Liver (tissue), 9 donors: ENCODE results near the gene ABAT. TPM values are rescaled to one million over a fixed set of nuclear protein-coding genes. Genes with fewer than 3 reads are reported as not detected.

Source experiments
- DNase-seq: peaks from one replicate; pipeline ENCODE4 v3.0.0-alpha.2; 2017; ENCODE audit warnings: low spot score
- H3K27ac ChIP-seq, 2 donors: one replicate each; pipeline ENCODE4 v1.7.0; 2013; ENCODE audit warnings: inconsistent platforms in 2 of 2, low read length in 2 of 2, control low read depth in 1 of 2, low read depth in 1 of 2, mild to moderate bottlenecking in 1 of 2
- H3K27me3 ChIP-seq, 4 donors: one replicate each; pipeline versions ENCODE4 v1.6.1 to v1.7.0; 2013; ENCODE audit warnings: low read length in 3 of 4, inconsistent platforms in 1 of 4, mild to moderate bottlenecking in 1 of 4, moderate library complexity in 1 of 4; ENCODE audit not compliant: control insufficient read depth in 4 of 4, insufficient read depth in 4 of 4
- H3K36me3 ChIP-seq, 4 donors: one replicate each; pipeline versions ENCODE4 v1.6.1 to v1.7.0; 2013; ENCODE audit warnings: low read length in 3 of 4, mild to moderate bottlenecking in 3 of 4, low read depth in 1 of 4, moderate library complexity in 1 of 4; ENCODE audit not compliant: control insufficient read depth in 4 of 4, insufficient read depth in 3 of 4
- H3K4me1 ChIP-seq, 4 donors: one replicate each; pipeline versions ENCODE4 v1.6.1 to v1.7.0; 2013; ENCODE audit warnings: low read length in 3 of 4, mild to moderate bottlenecking in 3 of 4, moderate library complexity in 1 of 4; ENCODE audit not compliant: control insufficient read depth in 4 of 4, insufficient read depth in 4 of 4
- H3K4me3 ChIP-seq, 3 donors: one replicate each; pipeline versions ENCODE4 v1.6.1 to v1.7.0; 2013; ENCODE audit warnings: low read length in 3 of 3, control low read depth in 1 of 3, low read depth in 1 of 3, mild to moderate bottlenecking in 1 of 3
- H3K9ac ChIP-seq, 2 donors: one replicate each; pipeline ENCODE4 v1.7.0; 2013; ENCODE audit warnings: low read length in 2 of 2, mild to moderate bottlenecking in 2 of 2, moderate library complexity in 2 of 2, control low read depth in 1 of 2, low read depth in 1 of 2
- H3K9me3 ChIP-seq, 4 donors: one replicate each; pipeline versions ENCODE4 v1.6.1 to v1.7.0; 2013; ENCODE audit warnings: low read length in 3 of 4; ENCODE audit not compliant: control insufficient read depth in 4 of 4
- EGR1 ChIP-seq, 2 donors: IDR thresholded peaks; 2 replicates each; pipeline ENCODE4 v1.6.1; 2016 to 2018; ENCODE audit warnings: antibody characterized with exemption in 2 of 2, low read depth in 2 of 2
- FOXA1 ChIP-seq: IDR thresholded peaks from 2 replicates; pipeline ENCODE4 v1.6.1; 2016; ENCODE audit warnings: antibody characterized with exemption
- FOXA2 ChIP-seq: IDR thresholded peaks from 2 replicates; pipeline ENCODE4 v1.6.1; 2016; ENCODE audit warnings: antibody characterized with exemption
- GABPA ChIP-seq, 2 donors: IDR thresholded peaks in 1 of 2; conservative IDR thresholded peaks in 1 of 2; 2 replicates each; pipeline ENCODE4 v1.6.1; 2016; ENCODE audit warnings: antibody characterized with exemption in 2 of 2, mild to moderate bottlenecking in 1 of 2, moderate library complexity in 1 of 2
- HNF4A ChIP-seq, 2 donors: conservative IDR thresholded peaks; 2 replicates each; pipeline ENCODE4 v1.6.1; 2016; ENCODE audit warnings: antibody characterized with exemption in 2 of 2, mild to moderate bottlenecking in 2 of 2
- HNF4G ChIP-seq: IDR thresholded peaks from 2 replicates; pipeline ENCODE4 v1.6.1; 2016; ENCODE audit warnings: antibody characterized with exemption
- JUND ChIP-seq, 2 donors: IDR thresholded peaks; 2 replicates each; pipeline ENCODE4 v1.6.1; 2016; ENCODE audit warnings: antibody characterized with exemption in 2 of 2
- NR2F2 ChIP-seq: IDR thresholded peaks from 2 replicates; pipeline ENCODE4 v1.6.1; 2016; ENCODE audit warnings: antibody characterized with exemption
- RAD21 ChIP-seq, 2 donors: IDR thresholded peaks; 2 replicates each; pipeline ENCODE4 v1.6.1; 2016; ENCODE audit warnings: antibody characterized with exemption in 2 of 2, mild to moderate bottlenecking in 2 of 2
- RXRA ChIP-seq, 2 donors: IDR thresholded peaks; 2 replicates each; pipeline ENCODE4 v1.6.1; 2017 to 2018; ENCODE audit warnings: antibody characterized with exemption in 2 of 2, mild to moderate bottlenecking in 1 of 2
- SP1 ChIP-seq: IDR thresholded peaks from 2 replicates; pipeline ENCODE4 v1.6.1; 2018; ENCODE audit warnings: antibody characterized with exemption, mild to moderate bottlenecking
- TAF1 ChIP-seq: conservative IDR thresholded peaks from 2 replicates; pipeline ENCODE4 v1.6.1; 2016; ENCODE audit warnings: antibody characterized with exemption, mild to moderate bottlenecking
- YY1 ChIP-seq: IDR thresholded peaks from 2 replicates; pipeline ENCODE4 v1.6.1; 2016; ENCODE audit warnings: antibody characterized with exemption, mild to moderate bottlenecking
- WGBS: extraction: QIAGEN DNeasy Blood & Tissue Kit; methylation state at CpG from one replicate; pipeline ENCODE4 v1.1.7; 2013; 5-methylcytosine and 5-hydroxymethylcytosine counted together
- polyA plus RNA-seq, 2 donors: library from polyadenylated mRNA; stranded (reverse) in 1 of 2; unstranded in 1 of 2; fragments of 200-250 nt in 1 of 2; fragments of >200 nt in 1 of 2; fragmentation: Nextera tagmentation in 1 of 2; extraction: Ambion mirVana in 1 of 2; gene quantifications; one replicate each; pipeline versions ENCODE4 v1.2.1 to v1.2.3, GENCODE V29; 2013 to 2015
- total RNA-seq, 2 donors: library from RNA; depleted of rRNA; stranded (reverse); fragments of >200 nt; gene quantifications; one replicate each; pipeline ENCODE4 v1.2.3, GENCODE V29; 2014
- TF ChIP-seq, protein P1 (sequence below): IDR thresholded peaks from 2 replicates; pipeline ENCODE4 v1.6.1; 2016; ENCODE audit warnings: antibody characterized with exemption, mild to moderate bottlenecking
- TF ChIP-seq, protein P2 (sequence below): IDR thresholded peaks from 2 replicates; pipeline ENCODE4 v1.6.1; 2016; ENCODE audit warnings: antibody characterized with exemption
- TF ChIP-seq, protein P3 (sequence below): fragments of 150-350 bp; IDR thresholded peaks from 2 replicates; pipeline ENCODE4 v1.5.1; 2017; ENCODE audit warnings: improper control_type of control experiment, low read depth, low read length; ENCODE audit not compliant: missing input control
- TF ChIP-seq, protein P4 (sequence below): IDR thresholded peaks from 2 replicates; pipeline ENCODE4 v1.6.1; 2016; ENCODE audit warnings: antibody characterized with exemption
- TF ChIP-seq, protein P5 (sequence below): IDR thresholded peaks from 2 replicates; pipeline ENCODE4 v1.6.1; 2016; ENCODE audit warnings: antibody characterized with exemption
- donor health status: healthy.
- donor health status: healthy.
- donor health status: healthy.
- donor health status: healthy.
- donor health status: healthy.

The ABAT gene
- total and polyA plus RNA-seq, 4 donors, result 52.4 to 205 (median 141) TPM

DNA sequence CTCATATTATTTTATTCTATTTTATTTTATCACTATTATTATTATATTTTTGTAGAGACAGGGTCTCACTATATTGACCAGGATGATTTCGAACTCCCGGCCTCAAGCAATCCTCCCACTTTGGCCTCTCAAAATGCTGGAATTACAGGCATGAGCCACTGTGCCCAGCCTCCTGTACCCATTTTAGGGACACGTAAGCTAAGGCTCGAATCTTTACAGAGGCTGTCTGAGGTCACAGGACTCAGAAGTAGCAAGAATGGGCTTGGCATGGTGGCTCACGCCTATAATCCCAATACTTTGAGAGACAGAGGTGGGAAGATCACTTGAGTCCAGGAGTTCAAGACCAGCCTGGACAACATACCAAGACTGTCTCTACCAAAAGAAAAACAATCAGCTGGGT is 12.7 kb upstream of the ABAT start:
- no peak overlapping the region for H3K4me3 ChIP-seq
- peaks cover 0 to 7% (median 2%) of the 10 kb centered on the region in 4 donors for H3K36me3 ChIP-seq
- no peak overlapping the region for H3K9ac ChIP-seq
- no peak for DNase-seq
- WGBS, result 78% methylated on average over 5 of the region's 5 CpGs
- no peaks in the 10 kb centered on the region for H3K27me3 ChIP-seq
- TF ChIP-seq HNF4A (conservative IDR thresholded peaks at IDR 0.05), result no peak
- no peak for TF ChIP-seq JUND (IDR thresholded peaks at IDR 0.05)
- TF ChIP-seq, protein P1, sequence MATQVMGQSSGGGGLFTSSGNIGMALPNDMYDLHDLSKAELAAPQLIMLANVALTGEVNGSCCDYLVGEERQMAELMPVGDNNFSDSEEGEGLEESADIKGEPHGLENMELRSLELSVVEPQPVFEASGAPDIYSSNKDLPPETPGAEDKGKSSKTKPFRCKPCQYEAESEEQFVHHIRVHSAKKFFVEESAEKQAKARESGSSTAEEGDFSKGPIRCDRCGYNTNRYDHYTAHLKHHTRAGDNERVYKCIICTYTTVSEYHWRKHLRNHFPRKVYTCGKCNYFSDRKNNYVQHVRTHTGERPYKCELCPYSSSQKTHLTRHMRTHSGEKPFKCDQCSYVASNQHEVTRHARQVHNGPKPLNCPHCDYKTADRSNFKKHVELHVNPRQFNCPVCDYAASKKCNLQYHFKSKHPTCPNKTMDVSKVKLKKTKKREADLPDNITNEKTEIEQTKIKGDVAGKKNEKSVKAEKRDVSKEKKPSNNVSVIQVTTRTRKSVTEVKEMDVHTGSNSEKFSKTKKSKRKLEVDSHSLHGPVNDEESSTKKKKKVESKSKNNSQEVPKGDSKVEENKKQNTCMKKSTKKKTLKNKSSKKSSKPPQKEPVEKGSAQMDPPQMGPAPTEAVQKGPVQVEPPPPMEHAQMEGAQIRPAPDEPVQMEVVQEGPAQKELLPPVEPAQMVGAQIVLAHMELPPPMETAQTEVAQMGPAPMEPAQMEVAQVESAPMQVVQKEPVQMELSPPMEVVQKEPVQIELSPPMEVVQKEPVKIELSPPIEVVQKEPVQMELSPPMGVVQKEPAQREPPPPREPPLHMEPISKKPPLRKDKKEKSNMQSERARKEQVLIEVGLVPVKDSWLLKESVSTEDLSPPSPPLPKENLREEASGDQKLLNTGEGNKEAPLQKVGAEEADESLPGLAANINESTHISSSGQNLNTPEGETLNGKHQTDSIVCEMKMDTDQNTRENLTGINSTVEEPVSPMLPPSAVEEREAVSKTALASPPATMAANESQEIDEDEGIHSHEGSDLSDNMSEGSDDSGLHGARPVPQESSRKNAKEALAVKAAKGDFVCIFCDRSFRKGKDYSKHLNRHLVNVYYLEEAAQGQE, result no peak
- TF ChIP-seq GABPA (IDR thresholded peaks at IDR 0.05 in 1 of 2, conservative IDR thresholded peaks at IDR 0.05 in 1 of 2), result no peak
- TF ChIP-seq, protein P2, sequence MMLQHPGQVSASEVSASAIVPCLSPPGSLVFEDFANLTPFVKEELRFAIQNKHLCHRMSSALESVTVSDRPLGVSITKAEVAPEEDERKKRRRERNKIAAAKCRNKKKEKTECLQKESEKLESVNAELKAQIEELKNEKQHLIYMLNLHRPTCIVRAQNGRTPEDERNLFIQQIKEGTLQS, result no peak
- no peak for TF ChIP-seq TAF1
- no peak for TF ChIP-seq RAD21 (IDR thresholded peaks at IDR 0.05)
- no peak for TF ChIP-seq NR2F2
- no peak for TF ChIP-seq HNF4G
- no peak for TF ChIP-seq FOXA2
- no peak for TF ChIP-seq YY1
- TF ChIP-seq, protein P3, sequence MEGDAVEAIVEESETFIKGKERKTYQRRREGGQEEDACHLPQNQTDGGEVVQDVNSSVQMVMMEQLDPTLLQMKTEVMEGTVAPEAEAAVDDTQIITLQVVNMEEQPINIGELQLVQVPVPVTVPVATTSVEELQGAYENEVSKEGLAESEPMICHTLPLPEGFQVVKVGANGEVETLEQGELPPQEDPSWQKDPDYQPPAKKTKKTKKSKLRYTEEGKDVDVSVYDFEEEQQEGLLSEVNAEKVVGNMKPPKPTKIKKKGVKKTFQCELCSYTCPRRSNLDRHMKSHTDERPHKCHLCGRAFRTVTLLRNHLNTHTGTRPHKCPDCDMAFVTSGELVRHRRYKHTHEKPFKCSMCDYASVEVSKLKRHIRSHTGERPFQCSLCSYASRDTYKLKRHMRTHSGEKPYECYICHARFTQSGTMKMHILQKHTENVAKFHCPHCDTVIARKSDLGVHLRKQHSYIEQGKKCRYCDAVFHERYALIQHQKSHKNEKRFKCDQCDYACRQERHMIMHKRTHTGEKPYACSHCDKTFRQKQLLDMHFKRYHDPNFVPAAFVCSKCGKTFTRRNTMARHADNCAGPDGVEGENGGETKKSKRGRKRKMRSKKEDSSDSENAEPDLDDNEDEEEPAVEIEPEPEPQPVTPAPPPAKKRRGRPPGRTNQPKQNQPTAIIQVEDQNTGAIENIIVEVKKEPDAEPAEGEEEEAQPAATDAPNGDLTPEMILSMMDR, result no peak
- TF ChIP-seq RXRA (IDR thresholded peaks at IDR 0.05), result no peak
- TF ChIP-seq, protein P4, sequence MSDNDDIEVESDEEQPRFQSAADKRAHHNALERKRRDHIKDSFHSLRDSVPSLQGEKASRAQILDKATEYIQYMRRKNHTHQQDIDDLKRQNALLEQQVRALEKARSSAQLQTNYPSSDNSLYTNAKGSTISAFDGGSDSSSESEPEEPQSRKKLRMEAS, result no peak
- no peak for TF ChIP-seq EGR1 (IDR thresholded peaks at IDR 0.05; ENCODE audit: low read depth in 2 of 2)
- TF ChIP-seq FOXA1, result no peak
- TF ChIP-seq SP1, result no peak
- TF ChIP-seq, protein P5, sequence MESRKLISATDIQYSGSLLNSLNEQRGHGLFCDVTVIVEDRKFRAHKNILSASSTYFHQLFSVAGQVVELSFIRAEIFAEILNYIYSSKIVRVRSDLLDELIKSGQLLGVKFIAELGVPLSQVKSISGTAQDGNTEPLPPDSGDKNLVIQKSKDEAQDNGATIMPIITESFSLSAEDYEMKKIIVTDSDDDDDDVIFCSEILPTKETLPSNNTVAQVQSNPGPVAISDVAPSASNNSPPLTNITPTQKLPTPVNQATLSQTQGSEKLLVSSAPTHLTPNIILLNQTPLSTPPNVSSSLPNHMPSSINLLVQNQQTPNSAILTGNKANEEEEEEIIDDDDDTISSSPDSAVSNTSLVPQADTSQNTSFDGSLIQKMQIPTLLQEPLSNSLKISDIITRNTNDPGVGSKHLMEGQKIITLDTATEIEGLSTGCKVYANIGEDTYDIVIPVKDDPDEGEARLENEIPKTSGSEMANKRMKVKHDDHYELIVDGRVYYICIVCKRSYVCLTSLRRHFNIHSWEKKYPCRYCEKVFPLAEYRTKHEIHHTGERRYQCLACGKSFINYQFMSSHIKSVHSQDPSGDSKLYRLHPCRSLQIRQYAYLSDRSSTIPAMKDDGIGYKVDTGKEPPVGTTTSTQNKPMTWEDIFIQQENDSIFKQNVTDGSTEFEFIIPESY, result no peak
- no peaks in the 10 kb centered on the region for H3K4me1 ChIP-seq
- H3K27ac ChIP-seq, result no peak overlapping the region
- H3K9me3 ChIP-seq, result no peaks in the 10 kb centered on the region
